Measurements from ENCODE around the gene TMEM108.

DNA sequence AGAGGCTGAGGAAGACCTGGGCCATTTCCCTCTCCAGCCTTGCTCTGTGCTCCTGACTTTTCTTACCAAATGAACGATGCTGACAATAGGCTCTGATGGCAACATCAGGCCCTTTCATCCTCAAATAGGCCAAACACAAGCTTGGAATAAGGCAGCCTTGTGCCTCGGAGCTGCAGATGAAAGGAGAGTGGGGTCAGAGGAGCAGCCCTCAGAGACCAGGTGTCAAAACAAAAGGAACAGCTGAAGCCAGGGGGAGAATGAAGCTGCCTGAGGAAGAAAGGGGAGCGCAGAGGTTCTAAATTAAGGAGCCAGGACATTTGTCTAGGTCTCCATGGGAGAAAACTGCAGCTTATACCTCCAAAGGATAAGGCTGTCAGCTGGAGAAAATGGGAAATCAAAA is 366.7 kb downstream of the TMEM108 start:
- no peak for TF ChIP-seq FOS (IDR thresholded peaks at IDR 0.05; ENCODE audit: low read depth, low read length)
- no peak for TF ChIP-seq RAD21 (IDR thresholded peaks at IDR 0.05; ENCODE audit: low read length)
